Measurements from ENCODE around the gene PAM16. TPM values are rescaled to one million over a fixed set of nuclear protein-coding genes. Genes with fewer than 3 reads are reported as not detected.

The PAM16 gene
- total RNA-seq, 1 donor from 2014 or later = 36.2 TPM

DNA sequence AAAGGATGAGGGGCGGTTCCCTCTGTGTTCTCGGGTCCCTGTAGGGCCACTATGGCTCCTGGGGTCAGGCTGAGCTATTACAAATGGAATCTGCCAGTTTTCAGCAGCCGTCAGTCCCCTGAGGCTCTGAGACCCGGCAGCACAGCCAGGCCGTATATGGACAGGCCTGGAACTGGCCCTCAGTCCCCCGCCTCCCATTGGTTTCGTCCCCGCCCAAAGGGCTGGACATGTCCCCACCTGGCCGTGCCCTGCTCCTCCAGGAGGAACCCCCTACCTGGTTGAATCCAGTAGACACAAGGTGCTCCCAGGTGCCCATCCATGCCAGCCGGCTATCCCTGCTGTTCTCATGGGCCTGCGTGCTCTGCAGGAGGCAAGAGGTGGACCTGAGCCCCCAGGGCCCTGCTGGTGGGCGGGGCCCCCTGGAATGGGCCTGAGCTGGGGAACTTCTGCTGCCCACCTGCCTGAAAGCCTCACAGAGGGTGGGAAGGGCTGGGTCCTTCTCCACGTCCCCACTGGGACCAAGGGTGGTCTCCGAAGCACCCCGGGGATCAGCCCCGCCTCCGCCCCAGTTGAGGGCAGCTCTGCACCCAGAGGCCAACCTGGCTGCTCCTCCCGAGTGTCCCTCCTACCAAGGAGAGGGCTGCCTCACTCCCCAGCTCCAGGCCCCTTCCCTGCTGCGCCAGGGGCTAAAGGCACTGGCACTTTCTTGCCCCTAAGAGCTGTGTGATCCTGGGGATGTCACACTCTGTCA, 37.3 kb upstream of the PAM16 start:
- TF ChIP-seq, protein P1, sequence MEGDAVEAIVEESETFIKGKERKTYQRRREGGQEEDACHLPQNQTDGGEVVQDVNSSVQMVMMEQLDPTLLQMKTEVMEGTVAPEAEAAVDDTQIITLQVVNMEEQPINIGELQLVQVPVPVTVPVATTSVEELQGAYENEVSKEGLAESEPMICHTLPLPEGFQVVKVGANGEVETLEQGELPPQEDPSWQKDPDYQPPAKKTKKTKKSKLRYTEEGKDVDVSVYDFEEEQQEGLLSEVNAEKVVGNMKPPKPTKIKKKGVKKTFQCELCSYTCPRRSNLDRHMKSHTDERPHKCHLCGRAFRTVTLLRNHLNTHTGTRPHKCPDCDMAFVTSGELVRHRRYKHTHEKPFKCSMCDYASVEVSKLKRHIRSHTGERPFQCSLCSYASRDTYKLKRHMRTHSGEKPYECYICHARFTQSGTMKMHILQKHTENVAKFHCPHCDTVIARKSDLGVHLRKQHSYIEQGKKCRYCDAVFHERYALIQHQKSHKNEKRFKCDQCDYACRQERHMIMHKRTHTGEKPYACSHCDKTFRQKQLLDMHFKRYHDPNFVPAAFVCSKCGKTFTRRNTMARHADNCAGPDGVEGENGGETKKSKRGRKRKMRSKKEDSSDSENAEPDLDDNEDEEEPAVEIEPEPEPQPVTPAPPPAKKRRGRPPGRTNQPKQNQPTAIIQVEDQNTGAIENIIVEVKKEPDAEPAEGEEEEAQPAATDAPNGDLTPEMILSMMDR (conservative IDR thresholded peaks at IDR 0.05) = no peak
- H3K4me1 Mint-ChIP-seq = peaks cover 20% of the 10 kb centered on the region
- peak overlapping the region; percentile 67 for H3K27ac Mint-ChIP-seq (ENCODE audit: unreplicated experiment)
- H3K9me3 Mint-ChIP-seq = no peaks in the 10 kb centered on the region
- DNase-seq (ENCODE audit: low read depth, low spot score) = no peak
- no peak overlapping the region for H3K4me3 Mint-ChIP-seq
- no peaks in the 10 kb centered on the region for H3K27me3 Mint-ChIP-seq (ENCODE audit: low read depth)
- H3K36me3 Mint-ChIP-seq (ENCODE audit: low read depth) = no peaks in the 10 kb centered on the region

DNA sequence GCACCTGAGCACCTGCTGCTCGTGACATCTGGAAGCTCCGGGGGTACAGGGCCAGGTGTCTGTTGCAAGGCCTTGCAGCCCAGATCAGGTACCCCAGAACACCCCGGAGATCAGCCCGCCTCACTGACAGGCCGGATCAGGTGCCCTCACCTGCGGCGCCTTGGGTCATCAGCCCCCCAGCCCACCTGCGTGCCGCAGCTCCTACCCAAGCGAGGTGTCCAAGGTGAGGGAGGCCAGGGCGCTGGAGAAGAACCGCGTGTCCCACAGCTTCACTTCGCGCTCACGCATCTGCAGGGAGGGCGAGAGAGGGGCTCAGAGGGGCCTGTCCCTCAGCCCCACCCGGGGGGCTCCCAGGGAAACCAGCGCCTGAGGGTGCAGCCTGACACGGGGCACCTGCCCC, 36.7 kb upstream of the PAM16 start:
- TF ChIP-seq, protein P1 (conservative IDR thresholded peaks at IDR 0.05) = no peak
- no peak for DNase-seq (ENCODE audit: low read depth, low spot score)
- Mint-ChIP-seq H3K9me3 (no peaks in the 10 kb centered on the region), H3K36me3 (ENCODE audit: low read depth) (no peaks in the 10 kb centered on the region), H3K27me3 (ENCODE audit: low read depth) (no peaks in the 10 kb centered on the region), H3K4me1 (peaks cover 20% of the 10 kb centered on the region), H3K27ac (ENCODE audit: unreplicated experiment) (no peak overlapping the region), H3K4me3 (no peak overlapping the region)

DNA sequence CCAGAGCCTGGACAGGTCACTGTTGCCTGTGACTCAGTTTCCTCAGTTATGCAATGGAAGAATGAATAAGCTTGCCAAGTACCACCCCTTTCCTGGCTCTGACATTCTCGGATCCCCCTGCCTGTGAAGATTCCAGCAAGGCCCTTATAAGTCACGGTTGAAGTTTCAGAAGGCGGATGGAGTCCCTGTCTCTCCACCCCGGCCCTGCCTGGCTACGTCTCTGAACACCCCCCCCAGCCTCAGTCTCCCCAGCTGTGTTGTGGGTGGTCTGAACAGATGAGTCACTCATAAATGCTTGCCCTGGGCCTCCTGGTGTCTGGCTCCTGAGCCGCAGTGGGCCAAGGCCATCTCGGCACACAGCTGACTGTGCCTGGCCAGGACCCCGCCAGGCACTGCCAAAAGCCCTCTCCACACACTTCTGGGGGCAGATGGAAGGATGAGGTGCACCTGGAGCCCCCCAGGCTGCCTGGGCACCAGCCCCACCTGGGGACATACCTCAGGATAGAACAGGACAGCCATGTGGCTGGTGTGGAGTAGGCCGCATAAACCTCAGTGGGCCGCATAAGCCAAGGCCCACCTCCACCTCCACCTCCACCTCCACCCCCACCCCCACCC, 35.9 kb upstream of the PAM16 start:
- peak overlapping the region; percentile 50 for H3K27ac Mint-ChIP-seq (ENCODE audit: unreplicated experiment)
- no peak overlapping the region for H3K4me3 Mint-ChIP-seq
- H3K36me3 Mint-ChIP-seq (ENCODE audit: low read depth) = no peaks in the 10 kb centered on the region
- no peaks in the 10 kb centered on the region for H3K27me3 Mint-ChIP-seq (ENCODE audit: low read depth)
- no peak for DNase-seq (ENCODE audit: low read depth, low spot score)
- H3K9me3 Mint-ChIP-seq = no peaks in the 10 kb centered on the region
- H3K4me1 Mint-ChIP-seq = peaks cover 16% of the 10 kb centered on the region
- TF ChIP-seq, protein P1 (conservative IDR thresholded peaks at IDR 0.05) = no peak

DNA sequence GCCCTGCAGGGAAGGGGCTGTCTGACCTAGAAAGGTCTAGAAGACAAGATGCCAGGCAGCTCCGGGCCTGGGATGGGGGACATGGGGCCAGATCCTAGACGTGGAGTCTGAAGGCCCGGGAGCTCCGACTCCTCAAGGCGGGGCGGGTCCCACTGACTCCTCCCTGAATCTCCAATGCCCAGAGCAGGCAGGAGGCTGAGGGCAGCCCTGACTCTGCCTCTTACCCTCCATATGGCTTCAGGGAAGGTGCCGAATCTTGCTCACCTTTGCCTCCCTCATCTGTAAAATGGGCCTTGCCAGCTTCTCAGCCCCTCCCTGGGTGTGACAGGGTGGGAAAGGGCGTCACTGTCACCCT, 35.3 kb upstream of the PAM16 start:
- H3K27me3 Mint-ChIP-seq (ENCODE audit: low read depth) = no peaks in the 10 kb centered on the region
- no peaks in the 10 kb centered on the region for H3K36me3 Mint-ChIP-seq (ENCODE audit: low read depth)
- H3K4me3 Mint-ChIP-seq = no peak overlapping the region
- H3K4me1 Mint-ChIP-seq = peaks cover 15% of the 10 kb centered on the region
- TF ChIP-seq, protein P1 (conservative IDR thresholded peaks at IDR 0.05) = no peak
- DNase-seq (ENCODE audit: low read depth, low spot score) = no peak
- H3K9me3 Mint-ChIP-seq = no peaks in the 10 kb centered on the region
- H3K27ac Mint-ChIP-seq (ENCODE audit: unreplicated experiment) = no peak overlapping the region

DNA sequence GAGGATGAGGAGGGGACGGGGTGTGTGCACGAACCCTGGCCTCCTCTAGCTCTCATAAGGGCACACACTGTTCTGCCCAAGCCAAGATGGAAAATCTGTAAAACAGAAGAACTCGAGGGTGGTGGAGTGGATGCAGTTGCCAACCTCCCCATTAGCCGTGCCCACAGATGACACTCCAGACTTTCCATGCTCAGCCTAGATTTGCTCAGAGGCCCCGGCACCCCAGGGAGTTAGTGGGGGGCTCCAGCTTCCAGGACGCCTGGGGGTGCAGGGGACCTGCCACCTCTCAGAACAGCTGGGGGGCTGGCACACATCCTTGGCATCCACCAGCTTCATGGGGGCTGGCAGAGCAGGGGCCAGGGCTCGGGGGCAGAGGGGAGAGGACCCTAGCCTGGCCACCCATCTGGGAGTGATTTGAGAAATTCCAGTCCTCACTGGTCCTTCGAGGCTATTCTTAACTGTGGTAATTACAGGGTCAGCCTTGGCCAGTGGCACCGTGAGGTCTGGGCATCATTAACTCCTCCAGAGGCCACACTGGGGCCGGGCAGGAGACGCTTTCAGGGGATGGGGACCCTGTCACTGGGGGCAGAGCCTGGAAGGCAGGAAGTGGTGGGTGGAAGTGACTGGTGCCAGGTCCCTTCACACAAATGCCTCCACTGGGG, 34.8 kb upstream of the PAM16 start:
- H3K4me3 Mint-ChIP-seq = no peak overlapping the region
- no peaks in the 10 kb centered on the region for H3K36me3 Mint-ChIP-seq (ENCODE audit: low read depth)
- TF ChIP-seq, protein P1 (conservative IDR thresholded peaks at IDR 0.05) = no peak
- H3K9me3 Mint-ChIP-seq = no peaks in the 10 kb centered on the region
- no peaks in the 10 kb centered on the region for H3K27me3 Mint-ChIP-seq (ENCODE audit: low read depth)
- no peak for DNase-seq (ENCODE audit: low read depth, low spot score)
- no peak overlapping the region for H3K27ac Mint-ChIP-seq (ENCODE audit: unreplicated experiment)
- H3K4me1 Mint-ChIP-seq = peaks cover 15% of the 10 kb centered on the region

Measured in neural crest cell (in vitro differentiated cells).